HG03097 (cell line): ENCODE measurements around the gene DMWD.

Experiments used
- ATAC-seq: cut with Tn5 transposase; IDR thresholded peaks from one replicate; pipeline ENCODE4 v1.9.1; 2021; ENCODE audit not compliant: unreplicated experiment, low FRiP score

DMWD gene

GRCh38 chr19:45790942-45791341 lies 1.7 kb downstream of the DMWD start:
- no peak for ATAC-seq

- no peak for ATAC-seq
Observed at GRCh38 chr19:45789035-45789786, 3.4 kb downstream of the DMWD start.

GRCh38 chr19:45786533-45786894 lies 6.1 kb downstream of the DMWD start:
- no peak for ATAC-seq

GRCh38 chr19:45785781-45786532 lies 6.7 kb downstream of the DMWD start:
- ATAC-seq = no peak

- ATAC-seq = no peak
Observed at GRCh38 chr19:45785097-45785496, 7.5 kb downstream of the DMWD start.

GRCh38 chr19:45784096-45784495 lies 8.5 kb downstream of the DMWD start:
- no peak for ATAC-seq

GRCh38 chr19:45782820-45783785 lies 9.5 kb downstream of the DMWD start:
- ATAC-seq = no peak

GRCh38 chr19:45782162-45782691 lies 10.4 kb downstream of the DMWD start, which contains the start of gene DMPK:
Gene DMPK, minus strand, starts transcription at chr19:45782490. Its CDS starts 138 bp downstream, at chr19:45782352.
- ATAC-seq = no peak

- no peak for ATAC-seq
Observed at GRCh38 chr19:45781214-45782161, 11.2 kb downstream of the DMWD start.

- ATAC-seq = no peak
Observed at GRCh38 chr19:45780448-45781213, 12.0 kb downstream of the DMWD start.

GRCh38 chr19:45780146-45780447 lies 12.5 kb downstream of the DMWD start:
- ATAC-seq = no peak

- ATAC-seq = peak; percentile 70
Observed at GRCh38 chr19:45779231-45780145, 13.2 kb downstream of the DMWD start.

GRCh38 chr19:45778010-45778661 lies 14.5 kb downstream of the DMWD start:
- ATAC-seq = no peak

GRCh38 chr19:45777395-45777961 lies 15.2 kb downstream of the DMWD start:
- ATAC-seq = no peak

- ATAC-seq = no peak
Observed at GRCh38 chr19:45774765-45775164, 17.9 kb downstream of the DMWD start.

GRCh38 chr19:45773384-45773783 lies 19.3 kb downstream of the DMWD start:
- ATAC-seq = no peak

GRCh38 chr19:45772912-45773311 lies 19.7 kb downstream of the DMWD start:
- ATAC-seq = no peak
